CD4-positive, alpha-beta memory T cell (primary cell): ENCODE data around the gene UFSP1. TPM values are rescaled to one million over a fixed set of nuclear protein-coding genes. Genes with fewer than 3 reads are reported as not detected.
"Not testable (repeated sequence)": the region's sequence is repeated elsewhere in the genome, so short reads cannot be mapped to it uniquely, and the experiment has no call there.

Experiments used
- CTCF ChIA-PET: fragments of 350-600 bp; sonication (Branson Sonifier 250); formaldehyde crosslinking; loops from one replicate; lab custom pipeline; 2021; ENCODE audit warnings: inconsistent platforms; ENCODE audit not compliant: partially characterized antibody; lab: Charles Lee
- POLR2A ChIA-PET: fragments of 350-600 bp; sonication (Branson Sonifier 250); formaldehyde crosslinking; loops from one replicate; lab custom pipeline; 2021; ENCODE audit not compliant: partially characterized antibody; lab: Charles Lee
- DNase-seq, 5 donors: peaks; one replicate each; pipeline versions ENCODE4 v3.0.0 to v3.0.0-alpha.2; 2020 to 2022; ENCODE audit warnings: mixed read lengths in 1 of 5
- H3K27ac ChIP-seq: one replicate; pipeline ENCODE4 v1.7.0; 2013; ENCODE audit warnings: low read depth, low read length
- H3K27me3 ChIP-seq: 2 replicates; pipeline ENCODE4 v1.7.0; 2013; ENCODE audit warnings: mild to moderate bottlenecking, low read length, moderate library complexity; ENCODE audit not compliant: insufficient read depth
- H3K36me3 ChIP-seq: 2 replicates; pipeline ENCODE4 v1.7.0; 2013; ENCODE audit warnings: mild to moderate bottlenecking, low read length, moderate library complexity; ENCODE audit not compliant: insufficient read depth
- H3K4me1 ChIP-seq: 2 replicates; pipeline ENCODE4 v1.7.0; 2013; ENCODE audit warnings: mild to moderate bottlenecking, low read length, moderate library complexity; ENCODE audit not compliant: insufficient read depth
- H3K4me3 ChIP-seq, 2 donors: one replicate each; pipeline ENCODE4 v1.7.0; 2013; ENCODE audit warnings: low read length in 2 of 2, mild to moderate bottlenecking in 1 of 2
- H3K9me3 ChIP-seq, 2 donors: one replicate each; pipeline ENCODE4 v1.7.0; 2013; ENCODE audit warnings: low read length in 2 of 2, control low read depth in 1 of 2; ENCODE audit not compliant: control insufficient read depth in 1 of 2
- H3K27ac Mint-ChIP-seq, 7 donors: one replicate each; pipeline ENCODE4 v1.8.0; 2020 to 2021; ENCODE audit warnings: mixed read lengths in 7 of 7, mild to moderate bottlenecking in 6 of 7, inconsistent platforms in 3 of 7, moderate library complexity in 3 of 7
- H3K27me3 Mint-ChIP-seq, 2 donors: one replicate each; pipeline ENCODE4 v1.8.0; 2020 to 2021; ENCODE audit warnings: mixed read lengths in 2 of 2
- H3K36me3 Mint-ChIP-seq, 2 donors: one replicate each; pipeline ENCODE4 v1.8.0; 2020 to 2021; ENCODE audit warnings: mixed read lengths in 2 of 2, inconsistent platforms in 1 of 2, mild to moderate bottlenecking in 1 of 2
- H3K4me1 Mint-ChIP-seq, 4 donors: one replicate each; pipeline ENCODE4 v1.8.0; 2020 to 2021; ENCODE audit warnings: mixed read lengths in 4 of 4, mild to moderate bottlenecking in 1 of 4
- H3K4me3 Mint-ChIP-seq, 8 donors: one replicate each; pipeline ENCODE4 v1.8.0; 2020 to 2021; ENCODE audit warnings: mixed read lengths in 8 of 8, mild to moderate bottlenecking in 7 of 8, moderate library complexity in 6 of 8, inconsistent platforms in 3 of 8
- H3K9me3 Mint-ChIP-seq, 8 donors: one replicate each; pipeline ENCODE4 v1.8.0; 2020 to 2021; ENCODE audit warnings: mixed read lengths in 8 of 8, mild to moderate bottlenecking in 5 of 8, inconsistent platforms in 3 of 8, moderate library complexity in 1 of 8
- intact Hi-C: fragments of 100-400 bp; cut with micrococcal nuclease; formaldehyde crosslinking; loops from one replicate; pipeline ENCODE4 v1.15.1; 2023
- polyA plus RNA-seq, 2 donors: library from polyadenylated mRNA; unstranded; fragments of 300-500 nt; fragmentation: Illumina TruSeq; gene quantifications; one replicate each; pipeline ENCODE4 v1.2.3, GENCODE V29; 2021
- total RNA-seq, 2 experiments: library from RNA; stranded (reverse); gene quantifications; one replicate each; pipeline ENCODE4 v1.2.3, GENCODE V29; 2021

UFSP1 gene
- total and polyA plus RNA-seq, 4 experiments from 2014 or later = 0.34 to 11.0 (median 6.4) TPM

DNA sequence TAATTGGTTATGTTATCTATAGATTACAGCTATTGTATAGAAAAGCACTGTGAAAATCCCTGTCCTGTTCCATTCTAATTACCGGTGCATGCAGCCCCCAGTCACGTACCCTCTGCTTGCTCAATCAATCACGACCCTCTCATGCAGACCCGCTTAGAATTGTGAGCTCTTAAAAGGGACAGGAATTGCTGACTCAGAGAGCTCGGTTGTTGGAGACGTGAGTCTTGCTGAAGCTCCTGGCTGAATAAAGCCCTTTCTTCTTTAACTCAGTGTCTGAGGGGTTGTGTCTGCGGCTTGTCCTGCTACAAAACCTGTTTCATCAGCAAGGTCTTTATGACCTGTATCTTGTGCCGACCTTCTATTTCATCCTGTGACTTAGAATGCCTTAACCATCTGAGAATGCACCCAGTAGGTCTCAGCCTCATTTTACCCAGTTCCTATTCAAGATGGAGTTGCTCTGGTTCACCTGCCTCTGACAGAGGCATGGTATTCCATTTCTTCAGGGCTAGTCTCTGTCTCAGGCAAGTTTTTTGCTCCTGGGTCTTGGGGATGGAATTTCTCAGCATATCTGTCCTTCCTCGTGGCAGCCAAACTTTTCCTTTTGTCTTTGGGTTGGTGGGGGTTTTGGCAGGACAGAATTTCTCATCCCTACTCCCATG, 30.4 kb upstream of the UFSP1 start:
- H3K4me3 Mint-ChIP-seq, H3K9me3 ChIP-seq, H3K36me3 Mint-ChIP-seq, H3K4me1 Mint-ChIP-seq, POLR2A ChIA-PET, H3K36me3 ChIP-seq, H3K27ac Mint-ChIP-seq, H3K27ac ChIP-seq, H3K27me3 ChIP-seq, intact Hi-C loops, H3K4me3 ChIP-seq, DNase-seq, H3K4me1 ChIP-seq, CTCF ChIA-PET, H3K9me3 Mint-ChIP-seq: not testable (repeated sequence)
- peaks cover 13 to 39% of the 10 kb centered on the region in 2 donors for H3K27me3 Mint-ChIP-seq

DNA sequence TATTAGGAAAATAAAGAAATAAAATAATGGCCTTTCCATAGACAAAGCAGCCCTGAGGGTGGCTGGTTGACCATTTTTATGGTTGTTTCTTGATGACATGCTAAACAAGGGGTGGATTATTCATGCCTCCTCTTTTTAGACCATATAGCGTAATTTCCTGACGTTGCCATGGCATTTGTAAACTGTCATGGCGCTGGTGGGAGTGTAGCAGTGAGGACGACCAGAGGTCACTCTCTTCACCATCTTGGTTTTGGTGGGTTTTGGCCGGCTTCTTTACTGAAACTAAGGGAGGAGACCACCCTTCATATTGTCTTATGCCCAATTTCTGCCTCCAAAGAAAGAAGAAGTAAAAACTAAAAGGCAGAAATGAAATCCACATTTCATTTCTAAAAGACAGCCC, 29.8 kb upstream of the UFSP1 start:
- H3K36me3 ChIP-seq, intact Hi-C loops, H3K27ac Mint-ChIP-seq, H3K4me3 Mint-ChIP-seq, CTCF ChIA-PET, H3K27me3 ChIP-seq, H3K36me3 Mint-ChIP-seq, H3K4me1 Mint-ChIP-seq, H3K4me3 ChIP-seq, H3K9me3 Mint-ChIP-seq, H3K4me1 ChIP-seq, H3K9me3 ChIP-seq, H3K27ac ChIP-seq, POLR2A ChIA-PET, DNase-seq: not testable (repeated sequence)
- H3K27me3 Mint-ChIP-seq = peaks cover 13 to 40% of the 10 kb centered on the region in 2 donors

DNA sequence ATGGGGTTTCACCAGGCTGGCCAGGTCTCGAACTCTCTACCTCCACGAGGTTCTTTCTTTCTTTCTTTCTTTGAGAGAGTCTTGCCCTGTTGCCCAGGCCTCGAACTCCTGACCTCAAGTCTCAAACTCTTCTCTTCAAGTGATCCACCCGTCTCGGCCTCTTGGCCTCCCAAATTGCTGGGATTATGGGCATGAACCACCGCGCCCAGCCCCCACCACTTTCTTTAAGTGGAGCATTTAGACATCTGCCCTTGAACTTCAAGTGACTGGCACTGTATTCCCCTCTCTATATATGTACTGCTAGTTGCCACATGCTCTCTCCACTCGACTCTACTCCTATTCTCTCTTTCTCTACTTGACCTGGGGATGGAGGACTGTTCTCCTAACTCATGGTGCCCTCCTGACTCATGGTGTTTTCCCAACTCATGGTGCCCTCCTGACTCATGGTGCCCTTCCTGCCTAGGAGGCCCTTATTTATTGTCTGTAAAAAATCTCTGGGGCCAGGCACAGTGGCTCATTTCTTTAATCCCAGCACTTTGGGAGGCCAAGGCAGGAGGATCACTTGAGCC, 25.4 kb upstream of the UFSP1 start:
- H3K36me3 Mint-ChIP-seq = no peaks in the 10 kb centered on the region
- POLR2A ChIA-PET = no interaction called here
- no peak for DNase-seq
- H3K4me1 Mint-ChIP-seq = no peaks in the 10 kb centered on the region
- CTCF ChIA-PET = no interaction called here
- H3K4me1 ChIP-seq = no peaks in the 10 kb centered on the region
- no peak overlapping the region for H3K4me3 Mint-ChIP-seq
- no peak overlapping the region for H3K27ac ChIP-seq
- H3K27me3 ChIP-seq = no peaks in the 10 kb centered on the region
- no peaks in the 10 kb centered on the region for H3K9me3 ChIP-seq
- no peaks in the 10 kb centered on the region for H3K9me3 Mint-ChIP-seq
- H3K36me3 ChIP-seq = no peaks in the 10 kb centered on the region
- H3K27ac Mint-ChIP-seq = no peak overlapping the region
- peaks cover 6 to 18% of the 10 kb centered on the region in 2 donors for H3K27me3 Mint-ChIP-seq
- H3K4me3 ChIP-seq = no peak overlapping the region
- intact Hi-C loops = no loop called here

DNA sequence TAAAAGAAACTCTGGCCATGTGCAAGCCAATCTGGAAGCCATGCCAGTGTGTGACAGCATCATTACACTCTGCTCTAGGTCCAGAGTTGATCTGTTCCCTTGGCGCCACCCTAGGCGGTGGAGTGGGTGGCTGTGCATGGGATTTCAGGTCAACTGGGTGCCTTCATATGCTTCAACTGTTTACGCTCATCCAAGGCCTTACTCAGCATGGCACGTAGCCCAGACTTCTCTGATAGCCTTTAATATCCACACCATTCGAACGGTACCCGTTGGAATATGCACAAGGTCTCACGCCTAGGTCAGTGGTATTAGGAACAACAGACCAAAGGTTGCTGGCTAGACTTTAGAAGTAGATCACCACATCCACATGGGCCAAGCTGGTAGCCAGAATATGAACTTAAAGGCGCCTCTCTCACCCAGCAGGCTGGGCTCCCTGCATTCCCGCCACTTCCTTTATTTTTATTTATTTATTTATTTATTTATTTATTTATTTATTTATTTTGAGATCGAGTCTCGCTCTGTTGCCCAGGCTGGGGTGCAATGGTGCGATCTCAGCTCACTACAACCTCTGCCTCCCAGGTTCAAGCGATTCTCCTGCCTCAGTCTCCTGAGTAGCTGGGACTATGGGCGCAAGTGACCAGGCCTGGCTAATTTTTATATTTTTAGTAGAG, 24.8 kb upstream of the UFSP1 start:
- no peak for DNase-seq
- no peak overlapping the region for H3K4me3 Mint-ChIP-seq
- H3K4me3 ChIP-seq = no peak overlapping the region
- H3K27ac ChIP-seq = no peak overlapping the region
- no peaks in the 10 kb centered on the region for H3K9me3 Mint-ChIP-seq
- no peaks in the 10 kb centered on the region for H3K4me1 ChIP-seq
- ChIA-PET POLR2A (no interaction called here), CTCF (no interaction called here)
- H3K27ac Mint-ChIP-seq = no peak overlapping the region
- no peaks in the 10 kb centered on the region for H3K36me3 Mint-ChIP-seq
- no peaks in the 10 kb centered on the region for H3K36me3 ChIP-seq
- H3K27me3 ChIP-seq = no peaks in the 10 kb centered on the region
- intact Hi-C loops = no loop called here
- no peaks in the 10 kb centered on the region for H3K9me3 ChIP-seq
- H3K27me3 Mint-ChIP-seq = peaks cover 6 to 15% of the 10 kb centered on the region in 2 donors
- H3K4me1 Mint-ChIP-seq = no peaks in the 10 kb centered on the region

DNA sequence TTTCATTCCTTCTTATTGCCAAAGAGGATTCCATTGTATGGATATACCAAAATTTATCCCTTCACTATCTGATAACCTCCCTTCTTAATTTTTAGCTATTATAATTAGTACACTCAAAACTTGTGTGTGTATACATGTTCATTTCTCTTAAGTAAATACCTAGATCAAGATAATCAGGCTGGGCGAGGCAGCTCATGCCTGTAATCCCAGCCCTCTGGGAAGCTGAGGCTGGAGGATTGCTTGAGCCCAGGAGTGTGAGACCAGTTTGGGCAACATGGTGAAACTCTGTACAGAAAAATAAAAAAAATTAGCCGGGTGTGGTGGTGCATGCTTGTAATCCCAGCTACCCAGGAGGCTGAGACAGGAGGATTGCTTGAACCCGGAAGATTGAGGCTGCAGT, 22.0 kb upstream of the UFSP1 start:
- H3K4me3 ChIP-seq = no peak overlapping the region
- no peaks in the 10 kb centered on the region for H3K4me1 Mint-ChIP-seq
- H3K9me3 Mint-ChIP-seq = no peaks in the 10 kb centered on the region
- H3K27me3 Mint-ChIP-seq = peaks cover 4% of the 10 kb centered on the region in 2 donors
- H3K36me3 ChIP-seq = no peaks in the 10 kb centered on the region
- intact Hi-C loops = no loop called here
- POLR2A ChIA-PET = no interaction called here
- DNase-seq = no peak
- H3K27me3 ChIP-seq = no peaks in the 10 kb centered on the region
- no peaks in the 10 kb centered on the region for H3K36me3 Mint-ChIP-seq
- no peak overlapping the region for H3K27ac ChIP-seq
- H3K9me3 ChIP-seq = no peaks in the 10 kb centered on the region
- H3K4me1 ChIP-seq = no peaks in the 10 kb centered on the region
- H3K27ac Mint-ChIP-seq = no peak overlapping the region
- CTCF ChIA-PET = interaction anchor here (0.7 kb wide), 1 partner anchor 995 kb away, joined by 3 read pairs; no protein-coding TSS in a partner anchor
- H3K4me3 Mint-ChIP-seq = no peak overlapping the region

DNA sequence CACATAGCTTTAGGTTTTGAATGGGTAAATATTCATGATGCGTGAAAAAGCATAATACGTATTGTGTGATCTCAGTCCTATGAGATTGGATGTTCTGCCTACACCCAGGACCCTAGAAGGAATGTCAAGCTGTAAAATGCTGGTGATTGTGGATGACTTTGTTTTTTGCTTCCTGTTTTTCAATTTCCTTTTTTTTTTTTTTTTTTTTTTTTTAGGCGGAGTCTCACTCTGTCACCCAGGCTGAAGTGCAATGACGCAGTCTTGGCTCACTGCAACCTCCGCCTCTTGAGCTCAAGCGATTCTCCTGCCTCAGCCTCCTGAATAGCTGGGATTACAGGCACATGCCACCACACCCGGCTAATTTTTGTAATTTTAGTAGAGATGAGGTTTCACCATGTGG, 20.9 kb upstream of the UFSP1 start:
- POLR2A ChIA-PET, H3K4me1 ChIP-seq: not testable (repeated sequence)
- CTCF ChIA-PET = interaction anchor here (0.7 kb wide), 2 partner anchors 175 to 415 kb away, joined by 3 read pairs; partner anchors contain the start of gene TRIM56

DNA sequence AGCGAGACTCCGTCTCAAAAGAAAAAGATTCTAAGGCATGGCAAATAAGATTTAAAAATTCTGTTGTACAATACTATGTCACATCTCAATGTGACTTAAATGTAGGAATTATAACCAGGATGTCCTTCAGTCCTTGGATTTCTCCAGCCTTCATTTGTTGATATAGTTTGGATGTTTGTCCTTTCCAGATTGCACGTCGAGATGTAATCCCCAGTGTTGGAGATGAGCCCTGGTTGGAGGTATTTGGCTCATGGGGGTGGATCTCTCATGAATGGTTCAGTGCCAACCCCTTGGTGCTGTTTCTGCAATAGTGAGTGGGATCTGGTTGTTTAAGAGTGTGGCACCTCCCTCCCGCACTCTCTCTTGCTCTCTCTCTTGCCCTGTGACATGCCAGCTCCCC, 19.0 kb upstream of the UFSP1 start:
- Mint-ChIP-seq H3K36me3 (no peaks in the 10 kb centered on the region), H3K4me1 (no peaks in the 10 kb centered on the region), H3K4me3 (no peak overlapping the region), H3K27me3 (peaks cover 2 to 4% of the 10 kb centered on the region in 2 donors), H3K27ac (no peak overlapping the region), H3K9me3 (no peaks in the 10 kb centered on the region)
- Histone ChIP-seq H3K9me3 (no peaks in the 10 kb centered on the region), H3K4me3 (no peak overlapping the region), H3K36me3 (no peaks in the 10 kb centered on the region), H3K27ac (no peak overlapping the region), H3K4me1 (no peaks in the 10 kb centered on the region), H3K27me3 (no peaks in the 10 kb centered on the region)
- ChIA-PET CTCF (no interaction called here), POLR2A (no interaction called here)
- intact Hi-C loops = no loop called here
- no peak for DNase-seq

More for the DNA sequence above, 20.9 kb upstream of the UFSP1 start:
- H3K9me3 ChIP-seq, H3K27me3 Mint-ChIP-seq, H3K36me3 Mint-ChIP-seq, H3K27ac Mint-ChIP-seq, DNase-seq, H3K27me3 ChIP-seq, H3K4me1 Mint-ChIP-seq, intact Hi-C loops, H3K9me3 Mint-ChIP-seq, H3K4me3 ChIP-seq, H3K4me3 Mint-ChIP-seq, H3K27ac ChIP-seq, H3K36me3 ChIP-seq: not testable (repeated sequence)
